ENCODE results near the gene COL9A3.

COL9A3 gene

DNA sequence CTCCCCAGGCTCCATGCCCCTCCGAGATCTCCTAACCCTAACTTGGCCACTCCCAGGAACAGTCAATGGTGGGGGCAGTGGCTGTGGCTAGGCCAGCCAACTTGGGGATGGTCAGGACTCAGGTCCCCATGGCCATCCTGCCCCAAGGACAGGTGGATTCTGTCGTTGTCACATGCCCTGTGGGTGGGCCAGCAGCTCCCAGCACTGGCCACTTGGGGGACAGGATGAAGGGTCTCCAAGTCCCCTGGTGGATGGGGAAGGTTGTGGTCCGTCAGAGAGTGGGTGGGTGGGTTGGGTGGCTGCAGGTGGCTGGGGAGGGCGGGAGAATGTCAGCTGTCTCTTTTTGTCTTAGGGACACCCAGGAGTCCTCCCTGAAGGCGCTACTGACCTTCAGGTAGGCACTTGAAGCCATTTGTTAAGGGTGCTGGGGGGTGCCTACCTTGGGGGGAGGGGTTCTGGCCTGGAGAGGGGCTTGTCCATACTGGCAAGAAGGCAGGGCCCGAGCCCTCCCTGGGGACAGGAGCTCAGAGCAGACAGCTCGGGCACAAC is 5.5 kb downstream of the COL9A3 start:
- in situ Hi-C loops (cut with MboI; ENCODE audit: low sequenced_read_pairs): no loop called here

- in situ Hi-C loops (cut with MboI; ENCODE audit: low sequenced_read_pairs): no loop called here
These were observed 6.2 kb downstream of the COL9A3 start for GRCh38 chr20:62822788-62823651.

GRCh38 chr20:62823688-62824475 is 7.0 kb downstream of the COL9A3 start:
- in situ Hi-C loops (cut with MboI; ENCODE audit: low sequenced_read_pairs): no loop called here

DNA sequence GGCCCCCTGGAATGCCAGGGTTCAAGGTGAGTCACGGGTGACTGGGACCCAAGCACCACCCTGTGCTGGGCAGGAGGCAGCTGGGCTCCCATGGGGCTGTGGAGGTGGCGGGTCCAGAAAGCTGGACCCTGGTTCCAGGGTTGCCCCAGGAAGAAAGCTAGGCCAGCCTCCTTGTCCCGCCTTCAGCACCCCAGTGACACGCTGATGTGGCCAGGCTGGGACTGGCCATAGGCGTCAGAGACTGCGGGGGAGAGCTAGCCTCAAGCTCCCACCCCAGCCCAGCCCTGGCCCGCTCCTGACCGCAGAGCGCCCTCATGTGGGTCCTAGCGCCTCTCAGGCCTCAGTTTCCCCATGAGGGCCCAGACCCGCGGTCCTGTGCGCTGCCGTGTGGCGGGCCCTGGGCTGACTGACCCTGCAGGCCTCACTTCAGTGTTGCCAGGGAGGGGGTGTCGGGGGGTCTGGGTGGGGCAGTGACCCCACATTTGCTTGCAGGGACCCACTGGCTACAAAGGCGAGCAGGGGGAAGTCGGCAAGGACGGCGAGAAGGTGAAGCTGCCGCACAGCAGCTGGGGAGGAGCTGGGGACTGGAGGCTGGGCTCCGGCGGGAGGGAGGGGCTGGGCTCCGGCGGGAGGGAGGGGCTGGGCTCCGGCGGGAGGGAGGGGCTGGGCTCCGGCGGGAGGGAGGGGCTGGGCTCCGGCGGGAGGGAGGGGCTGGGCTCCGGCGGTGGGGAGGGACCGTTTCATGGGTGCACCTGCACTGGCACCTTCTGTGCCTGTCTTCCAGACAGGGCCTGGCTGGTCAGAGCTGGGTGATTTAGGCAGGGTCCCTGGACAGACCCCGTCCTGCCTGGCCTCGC is 7.9 kb downstream of the COL9A3 start:
- in situ Hi-C loops (cut with MboI; ENCODE audit: low sequenced_read_pairs): no loop called here

- in situ Hi-C loops (cut with MboI; ENCODE audit: low sequenced_read_pairs): no loop called here
These were observed 8.6 kb downstream of the COL9A3 start for GRCh38 chr20:62825333-62825985.

- in situ Hi-C loops (cut with MboI; ENCODE audit: low sequenced_read_pairs): no loop called here
These were observed 9.3 kb downstream of the COL9A3 start for GRCh38 chr20:62825986-62826645.

DNA sequence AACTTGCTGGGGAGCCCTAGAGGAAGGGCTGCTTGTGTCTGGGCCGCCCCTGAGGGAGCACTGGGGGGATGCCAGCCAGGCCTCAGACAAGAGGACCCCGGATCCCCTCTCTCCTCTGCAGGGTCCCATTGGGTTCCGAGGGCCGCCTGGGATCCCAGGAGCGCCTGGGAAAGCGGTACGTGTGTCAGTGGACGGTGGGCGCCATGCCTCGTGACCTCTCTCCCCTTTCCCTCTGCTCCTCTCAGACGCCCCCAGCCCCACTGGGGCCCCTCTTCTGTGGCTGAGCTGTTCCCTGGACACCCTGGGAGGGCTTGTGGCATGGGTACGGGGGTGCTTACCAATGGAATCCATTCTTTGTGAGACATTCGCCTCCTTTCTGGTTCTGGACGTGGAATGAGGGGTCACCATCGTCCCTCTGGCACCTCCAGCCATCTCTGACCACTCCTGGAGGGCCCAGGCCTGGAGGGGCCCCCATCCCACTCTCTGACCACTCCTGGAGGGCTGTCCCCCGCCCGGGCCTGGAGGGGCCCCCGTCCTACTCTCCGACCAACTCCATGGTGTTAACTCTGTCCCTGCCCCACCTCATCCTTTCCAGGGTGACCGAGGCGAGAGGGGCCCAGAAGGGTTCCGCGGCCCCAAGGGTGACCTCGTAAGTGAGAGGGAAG is 9.9 kb downstream of the COL9A3 start:
- in situ Hi-C loops (cut with MboI; ENCODE audit: low sequenced_read_pairs): no loop called here

GRCh38 chr20:62827311-62828038 is 10.6 kb downstream of the COL9A3 start:
- in situ Hi-C loops (cut with MboI; ENCODE audit: low sequenced_read_pairs): no loop called here

GRCh38 chr20:62828051-62828450 is 11.2 kb downstream of the COL9A3 start:
- in situ Hi-C loops (cut with MboI; ENCODE audit: low sequenced_read_pairs): no loop called here

DNA sequence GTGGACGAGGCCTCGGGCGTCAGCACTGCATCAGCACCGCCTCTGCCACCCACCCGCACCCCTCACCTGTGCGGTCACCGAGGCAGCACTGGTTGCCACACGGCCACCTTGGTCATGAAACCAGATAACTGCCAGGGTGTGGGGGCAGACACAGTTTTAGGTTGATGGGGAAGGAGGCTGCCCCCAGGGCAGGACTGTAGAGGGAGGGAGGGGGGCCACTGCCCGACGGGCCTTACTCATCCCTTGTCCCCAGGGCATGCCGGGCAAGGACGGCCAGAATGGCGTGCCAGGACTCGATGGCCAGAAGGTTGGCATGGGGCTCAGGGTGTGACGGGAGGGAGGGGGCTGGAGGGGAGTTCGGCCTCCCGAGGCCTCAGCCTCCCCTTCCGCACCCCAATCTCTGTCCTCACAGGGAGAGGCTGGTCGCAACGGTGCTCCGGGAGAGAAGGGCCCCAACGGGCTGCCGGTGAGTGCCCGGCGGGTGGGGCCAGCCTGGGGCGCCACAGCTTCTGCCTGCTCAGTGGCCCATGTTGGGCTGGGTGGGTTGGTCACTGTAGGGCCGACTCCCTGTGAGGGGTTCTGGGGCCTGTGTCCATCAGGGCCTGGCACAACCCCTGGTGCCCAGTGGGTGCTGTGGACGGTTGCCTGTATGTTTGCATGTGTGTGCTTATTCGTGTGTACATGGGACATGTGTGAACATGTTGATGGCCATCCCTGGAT is 11.8 kb downstream of the COL9A3 start:
- in situ Hi-C loops (cut with MboI; ENCODE audit: low sequenced_read_pairs): no loop called here

DNA sequence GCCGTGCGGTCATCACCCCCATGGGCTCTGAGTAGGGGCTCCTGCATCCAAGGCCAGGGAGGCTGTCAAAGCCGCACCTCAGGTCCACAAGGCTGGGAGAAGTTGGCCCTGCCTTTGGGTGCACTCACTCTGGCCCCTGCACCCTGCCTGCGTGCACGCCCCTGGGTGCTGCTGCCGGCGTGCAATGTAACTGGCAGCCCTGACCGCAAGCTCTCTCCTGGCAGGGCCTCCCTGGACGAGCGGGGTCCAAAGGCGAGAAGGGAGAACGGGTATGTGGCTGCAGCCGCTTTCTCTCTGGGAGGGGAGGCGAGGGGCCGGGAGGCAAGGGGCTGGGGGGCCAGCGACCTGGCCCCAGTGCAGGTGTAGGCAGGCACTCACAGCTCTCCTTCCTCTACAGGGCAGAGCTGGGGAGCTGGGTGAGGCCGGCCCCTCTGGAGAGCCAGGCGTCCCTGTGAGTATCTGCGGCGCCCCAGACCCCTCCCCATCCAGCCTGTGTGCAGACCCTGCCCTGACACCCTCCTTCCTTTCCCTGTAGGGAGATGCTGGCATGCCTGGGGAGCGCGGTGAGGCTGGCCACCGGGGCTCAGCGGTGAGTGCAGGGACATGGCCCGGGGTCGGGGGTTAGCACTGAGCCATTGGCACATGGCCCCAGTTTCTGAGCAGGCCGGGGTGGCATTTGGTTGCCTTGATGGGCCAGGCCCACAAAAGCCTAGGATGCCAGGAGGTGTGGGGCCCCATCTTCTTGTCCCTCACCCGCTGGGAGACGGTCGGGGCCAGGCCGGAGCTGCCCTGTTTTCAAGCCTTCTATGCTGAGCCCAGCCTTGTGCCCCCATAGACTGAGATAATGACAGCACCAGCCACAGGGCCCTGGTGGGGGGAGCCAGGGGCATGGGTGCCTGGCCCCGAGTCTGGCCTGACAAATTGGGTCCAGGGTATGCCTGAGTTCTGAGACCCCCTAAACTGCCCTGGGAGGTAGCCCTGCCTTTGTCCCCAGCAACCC is 12.7 kb downstream of the COL9A3 start:
- in situ Hi-C loops (cut with MboI; ENCODE audit: low sequenced_read_pairs): no loop called here

GRCh38 chr20:62830251-62830650 is 13.4 kb downstream of the COL9A3 start:
- in situ Hi-C loops (cut with MboI; ENCODE audit: low sequenced_read_pairs): no loop called here

GRCh38 chr20:62830821-62831220 is 14.0 kb downstream of the COL9A3 start:
- in situ Hi-C loops (cut with MboI; ENCODE audit: low sequenced_read_pairs): no loop called here

- in situ Hi-C loops (cut with MboI; ENCODE audit: low sequenced_read_pairs): no loop called here
These were observed 14.5 kb downstream of the COL9A3 start for GRCh38 chr20:62831361-62831788.

- in situ Hi-C loops (cut with MboI; ENCODE audit: low sequenced_read_pairs): no loop called here
These were observed 15.0 kb downstream of the COL9A3 start for GRCh38 chr20:62831854-62832211.

GRCh38 chr20:62832212-62832922 is 15.5 kb downstream of the COL9A3 start:
- in situ Hi-C loops (cut with MboI; ENCODE audit: low sequenced_read_pairs): no loop called here
